Retinal pigment epithelial cell (primary cell): ENCODE data around the gene PGM5.

Experiments
- DNase-seq: peaks from one replicate; pipeline ENCODE4 v3.0.0-alpha.2; 2010; ENCODE audit warnings: low read depth
- H3K4me3 ChIP-seq: 2 replicates; pipeline ENCODE4 v1.5.1; 2011; ENCODE audit warnings: mild to moderate bottlenecking, low read length, control low read depth, moderate library complexity
- CTCF ChIP-seq: conservative IDR thresholded peaks from 2 replicates; pipeline ENCODE4 v1.5.1; 2011; ENCODE audit warnings: low read depth, low read length, control low read depth, inconsistent platforms

The PGM5 gene

GRCh38 chr9:68431307-68431706 lies 74.9 kb downstream of the PGM5 start:
- no peak for DNase-seq
- TF ChIP-seq CTCF, result no peak
- no peak overlapping the region for H3K4me3 ChIP-seq

- no peak overlapping the region for H3K4me3 ChIP-seq
- TF ChIP-seq CTCF, result no peak
- no peak for DNase-seq
Measured at GRCh38 chr9:68433531-68434110, 77.2 kb downstream of the PGM5 start.

- no peak overlapping the region for H3K4me3 ChIP-seq
- no peak for TF ChIP-seq CTCF
- peak; percentile 25 for DNase-seq
Measured at GRCh38 chr9:68437785-68438184, 81.4 kb downstream of the PGM5 start.

- DNase-seq, result no peak
- TF ChIP-seq CTCF, result no peak
- H3K4me3 ChIP-seq, result no peak overlapping the region
Measured at GRCh38 chr9:68443624-68444023, 87.2 kb downstream of the PGM5 start.

- DNase-seq, result no peak
- TF ChIP-seq CTCF, result no peak
- no peak overlapping the region for H3K4me3 ChIP-seq
Measured at GRCh38 chr9:68446836-68447235, 90.4 kb downstream of the PGM5 start.

- TF ChIP-seq CTCF, result no peak
- no peak overlapping the region for H3K4me3 ChIP-seq
- no peak for DNase-seq
Measured at GRCh38 chr9:68447611-68448010, 91.2 kb downstream of the PGM5 start.

GRCh38 chr9:68454579-68455334 lies 98.3 kb downstream of the PGM5 start:
- no peak overlapping the region for H3K4me3 ChIP-seq
- no peak for DNase-seq
- no peak for TF ChIP-seq CTCF
